ENCODE measurements around the gene COL25A1.

- TF ChIP-seq CTCF (IDR thresholded peaks at IDR 0.05) (no peak), POLR2A (IDR thresholded peaks at IDR 0.05) (no peak)
Measured at GRCh38 chr4:108885211-108885610, 417.2 kb downstream of the COL25A1 start.
